GM12878 (cell line): ENCODE results near the gene HMCES. TPM values are rescaled to one million over a fixed set of nuclear protein-coding genes. Genes with fewer than 3 reads are reported as not detected.

ENCODE experiments used
- ATAC-seq: fragments of 200-7000 bp; cut with Tn5 transposase; 3 replicates; pipeline ENCODE4 v1.9.1; 2020; ENCODE audit warnings: mild to moderate bottlenecking, moderate library complexity
- BruUV-seq: library from RNA; stranded (reverse); fragments of 400-500 nt; replicated peaks from 2 replicates; lab custom pipeline; 2021; lab: Mats Ljungman, UMichigan
- CTCF ChIA-PET: fragments of 300-600 bp; sonication (Branson Sonifier 250); formaldehyde crosslinking; extraction: SDS; loops from one replicate; lab custom pipeline; 2021; ENCODE audit warnings: inconsistent platforms; lab: Yijun Ruan, JAX
- POLR2A ChIA-PET: fragments of 350-600 bp; formaldehyde crosslinking; extraction: SDS; loops from one replicate; lab custom pipeline; 2021; ENCODE audit warnings: inconsistent platforms; lab: Charles Lee
- RAD21 ChIA-PET: fragments of 300-600 bp; sonication (Branson Sonifier 250); formaldehyde crosslinking; loops from one replicate; lab custom pipeline; 2023; ENCODE audit warnings: antibody characterized with exemption; ENCODE audit not compliant: unreplicated experiment; lab: Charles Lee
- SMC1A ChIA-PET: fragments of 300-600 bp; sonication (Branson Sonifier 250); formaldehyde crosslinking; loops from one replicate; lab custom pipeline; 2023; ENCODE audit not compliant: unreplicated experiment, uncharacterized antibody; lab: Charles Lee
- DNase-seq: peaks from one replicate; pipeline ENCODE4 v3.0.0-alpha.2; 2011; ENCODE audit warnings: low read depth, low spot score
- FAIRE-seq: peaks from 3 replicates; lab custom pipeline; 2011; peaks lifted over from hg19 to GRCh38; lab: Jason Lieb, UNC
- H2AFZ ChIP-seq: 2 replicates; pipeline ENCODE4 v1.6.0; 2011; ENCODE audit warnings: low read depth, low read length, control low read depth; ENCODE audit not compliant: control insufficient read depth
- H3K27ac ChIP-seq: 2 replicates; pipeline ENCODE4 v1.5.1; 2011; ENCODE audit warnings: control low read depth; ENCODE audit not compliant: control insufficient read depth, insufficient read depth
- H3K27me3 ChIP-seq, 2 experiments: replicated peaks in 1 of 2; 2 replicates each; pipeline versions ENCODE4 v1.6.0 to v1.6.1; 2011; ENCODE audit warnings: low read length in 1 of 2; ENCODE audit not compliant: control insufficient read depth in 2 of 2, insufficient read depth in 2 of 2
- H3K36me3 ChIP-seq, 2 experiments: 2 replicates each; pipeline ENCODE4 v1.5.1; 2011; ENCODE audit warnings: low read length in 1 of 2; ENCODE audit not compliant: control insufficient read depth in 2 of 2, insufficient read depth in 2 of 2
- H3K4me1 ChIP-seq: 2 replicates; pipeline ENCODE4 v1.6.1; 2011; ENCODE audit warnings: mild to moderate bottlenecking, low read length, moderate library complexity, mixed read lengths; ENCODE audit not compliant: control insufficient read depth, insufficient read depth
- H3K4me2 ChIP-seq: 2 replicates; pipeline ENCODE4 v1.6.0; 2011; ENCODE audit warnings: control low read depth; ENCODE audit not compliant: control insufficient read depth, insufficient read depth
- H3K4me3 ChIP-seq: fragments of 200-600 bp; sonication (generic); 2 replicates; pipeline ENCODE4 v1.5.1; 2016
- H3K79me2 ChIP-seq: 2 replicates; pipeline ENCODE4 v1.6.0; 2011; ENCODE audit warnings: low read length; ENCODE audit not compliant: control insufficient read depth, insufficient read depth
- H3K9ac ChIP-seq: 2 replicates; pipeline ENCODE4 v1.8.0; 2011; ENCODE audit warnings: low read length, control low read depth, mixed read lengths; ENCODE audit not compliant: control insufficient read depth, insufficient read depth
- H3K9me3 ChIP-seq: replicated peaks from 3 replicates; pipeline ENCODE4 v1.5.1; 2011; ENCODE audit warnings: mild to moderate bottlenecking, low read length; ENCODE audit not compliant: control insufficient read depth, insufficient read depth
- H4K20me1 ChIP-seq: 2 replicates; pipeline ENCODE4 v1.6.0; 2011; ENCODE audit not compliant: control insufficient read depth, insufficient read depth
- BCL3 ChIP-seq: IDR thresholded peaks from 2 replicates; pipeline ENCODE4 v1.6.1; 2011; ENCODE audit warnings: borderline replicate concordance, low read depth, mild to moderate bottlenecking, moderate library complexity, low read length; ENCODE audit not compliant: insufficient read depth, poor library complexity, severe bottlenecking
- CEBPB ChIP-seq, 2 experiments: fragments of 150-350 bp in 1 of 2; IDR thresholded peaks; 2 replicates each; pipeline ENCODE4 v1.6.1; 2012 to 2014; ENCODE audit warnings: low read depth in 2 of 2, low read length in 2 of 2, borderline replicate concordance in 1 of 2, inconsistent platforms in 1 of 2
- CHD1 ChIP-seq: IDR thresholded peaks from 2 replicates; pipeline ENCODE4 v1.6.1; 2012; ENCODE audit warnings: low read depth, low read length, improper control_type of control experiment
- PKNOX1 ChIP-seq: fragments of 450-650 bp; IDR thresholded peaks from 2 replicates; pipeline ENCODE4 v1.6.1; 2016; ENCODE audit warnings: mild to moderate bottlenecking
- POLR2AphosphoS2 ChIP-seq: IDR thresholded peaks from 2 replicates; pipeline ENCODE4 v1.6.1; 2011; ENCODE audit warnings: low read depth, mild to moderate bottlenecking, low read length, improper control_type of control experiment, moderate library complexity
- RAD21 ChIP-seq: IDR thresholded peaks from 2 replicates; pipeline ENCODE4 v1.6.1; 2011; ENCODE audit warnings: mild to moderate bottlenecking, low read depth, low read length, moderate library complexity; ENCODE audit not compliant: insufficient read depth
- ZBTB33 ChIP-seq: fragments of 450-650 bp; IDR thresholded peaks from 2 replicates; pipeline ENCODE4 v1.6.1; 2017; ENCODE audit warnings: mild to moderate bottlenecking
- WGBS: methylation state at CpG from one replicate; pipeline ENCODE4 v1.1.6; 2016; ENCODE audit warnings: low lambda C conversion rate; ENCODE audit not compliant: insufficient replicate concordance, insufficient coverage; ENCODE audit errors: missing lambda C conversion rate; 5-methylcytosine and 5-hydroxymethylcytosine counted together
- in situ Hi-C: fragments of 300-500 bp; cut with MboI; formaldehyde crosslinking; loops from 9 replicates; pipeline ENCODE4 v1.14.3; 2018; ENCODE audit warnings: mixed read lengths
- intact Hi-C: fragments of 100-400 bp; cut with micrococcal nuclease; formaldehyde crosslinking; loops from one replicate; pipeline ENCODE4 v1.14.2; 2022; ENCODE audit not compliant: unreplicated experiment
- polyA plus RNA-seq, 11 experiments: library from polyadenylated mRNA; depleted of rRNA in 4 of 11; unstranded in 6 of 11; stranded (reverse) in 5 of 11; fragments of >200 nt; fragmentation: Nextera tagmentation in 4 of 11; fragmentation: Illumina TruSeq in 1 of 11; extraction: Ambion mirVana in 4 of 11; extraction: Trizol in 1 of 11; gene quantifications; 1 replicate in 1 of 11; 2 replicates in 10 of 11; pipeline versions ENCODE4 v1.2.1 to v1.2.3, GENCODE V29; 2011 to 2016; ENCODE audit warnings: inconsistent platforms in 2 of 11, missing spikeins in 2 of 11, low read depth in 1 of 11
- total RNA-seq, 4 experiments: library from RNA; depleted of rRNA in 3 of 4; stranded (reverse); fragments of >200 nt in 3 of 4; fragmentation: Illumina TruSeq in 1 of 4; extraction: Trizol in 1 of 4; gene quantifications; 2 replicates each; pipeline versions ENCODE4 v1.2.1 to v1.2.3, GENCODE V29; 2013 to 2021

The HMCES gene
- total and polyA plus RNA-seq, 10 of the 15 experiments (the other 5 are each of a cell fraction or from before 2014, with no cell fraction given) = 12.4 to 49.8 (median 27.0) TPM

GRCh38 chr3:129228891-129229585 lies 49.6 kb upstream of the HMCES start (continued):
- TF ChIP-seq ZBTB33 = no peak

- no peak for TF ChIP-seq BCL3
- peak; percentile 18; the same call in 1 of the 2 replicates for TF ChIP-seq PKNOX1
- TF ChIP-seq CHD1 = no peak
- TF ChIP-seq CEBPB (IDR thresholded peaks at IDR 0.05; ENCODE audit: borderline replicate concordance in 1 of 2, low read depth in 2 of 2, low read length in 2 of 2) = no peak
- no peak for TF ChIP-seq POLR2AphosphoS2
- no peak for TF ChIP-seq RAD21
- ChIA-PET CTCF (interaction anchor here (1.2 to 2.5 kb wide), 3 partner anchors 15 to 260 kb away, joined by 5 to 12 read pairs (median 6); no protein-coding TSS in a partner anchor), SMC1A (interaction anchor here (1.2 kb wide), 1 partner anchor 177 kb away, joined by 3 read pairs; no protein-coding TSS in a partner anchor), POLR2A (interaction anchor here (0.7 to 1.5 kb wide), 2 partner anchors 45 to 1447 kb away, joined by 3 to 4 read pairs; no protein-coding TSS in a partner anchor), RAD21 (interaction anchor here (0.6 to 1.5 kb wide), 2 partner anchors 16 to 177 kb away, joined by 3 to 5 read pairs; no protein-coding TSS in a partner anchor)
- BruUV-seq = no TSS peak
- Histone ChIP-seq H3K27ac (no peak overlapping the region), H3K4me3 (no peak overlapping the region), H3K27me3 (no peaks in the 10 kb centered on the region), H3K4me2 (no peak overlapping the region), H2AFZ (no peak overlapping the region), H3K79me2 (no peaks in the 10 kb centered on the region), H3K9ac (no peak overlapping the region), H3K9me3 (no peaks in the 10 kb centered on the region), H3K4me1 (peaks cover 7% of the 10 kb centered on the region), H3K36me3 (no peaks in the 10 kb centered on the region), H4K20me1 (no peaks in the 10 kb centered on the region)
- ATAC-seq (peak; percentile 52), FAIRE-seq (no peak), DNase-seq (no peak)
- in situ Hi-C loops = no loop called here
- WGBS = 13% methylated on average over 7 of the region's 7 CpGs
- intact Hi-C loops = no loop called here
These were observed 48.2 kb upstream of the HMCES start for GRCh38 chr3:129230311-129231019.
